H9 (cell line): ENCODE results near the gene ZNF10. TPM values are rescaled to one million over a fixed set of nuclear protein-coding genes. Genes with fewer than 3 reads are reported as not detected.

ENCODE experiments used
- DNase-seq: peaks from one replicate; pipeline ENCODE4 v3.0.0-alpha.2; 2017
- H2AFZ ChIP-seq: one replicate; pipeline ENCODE4 v1.6.1; 2013; ENCODE audit warnings: mild to moderate bottlenecking, low read length, control low read depth, moderate library complexity
- H2AK5ac ChIP-seq: 2 replicates; pipeline ENCODE4 v1.6.1; 2013; ENCODE audit warnings: low read length, control low read depth, mixed read lengths; ENCODE audit not compliant: insufficient read length
- H2BK120ac ChIP-seq: one replicate; pipeline ENCODE4 v1.6.1; 2013; ENCODE audit warnings: low read depth, mild to moderate bottlenecking, low read length, control low read depth, inconsistent platforms; ENCODE audit not compliant: poor library complexity, severe bottlenecking
- H2BK12ac ChIP-seq: 2 replicates; pipeline ENCODE4 v1.6.1; 2013; ENCODE audit warnings: low read length, control low read depth, mixed read lengths, low read depth; ENCODE audit not compliant: insufficient read length
- H2BK15ac ChIP-seq: 2 replicates; pipeline ENCODE4 v1.6.1; 2013; ENCODE audit warnings: low read depth, low read length, control low read depth
- H2BK20ac ChIP-seq: one replicate; pipeline ENCODE4 v1.6.1; 2013; ENCODE audit warnings: low read depth, mild to moderate bottlenecking, low read length, control low read depth, inconsistent platforms; ENCODE audit not compliant: poor library complexity, severe bottlenecking
- H2BK5ac ChIP-seq: 2 replicates; pipeline ENCODE4 v1.6.1; 2013; ENCODE audit warnings: low read length, control low read depth, mixed read lengths; ENCODE audit not compliant: insufficient read length
- H3K14ac ChIP-seq: 2 replicates; pipeline ENCODE4 v1.6.1; 2013; ENCODE audit warnings: low read length, control low read depth; ENCODE audit not compliant: insufficient read depth
- H3K18ac ChIP-seq: 2 replicates; pipeline ENCODE4 v1.6.1; 2013; ENCODE audit warnings: low read depth, mild to moderate bottlenecking, mixed read lengths, low read length, control low read depth; ENCODE audit not compliant: insufficient read length
- H3K23ac ChIP-seq: 2 replicates; pipeline ENCODE4 v1.6.1; 2013; ENCODE audit warnings: low read length, control low read depth, mixed read lengths, low read depth; ENCODE audit not compliant: insufficient read length
- H3K23me2 ChIP-seq: 2 replicates; pipeline ENCODE4 v1.6.1; 2013; ENCODE audit warnings: low read depth, mild to moderate bottlenecking, mixed read lengths, low read length, control low read depth; ENCODE audit not compliant: insufficient read length, poor library complexity, severe bottlenecking
- H3K27ac ChIP-seq: 2 replicates; pipeline ENCODE4 v1.5.1; 2013; ENCODE audit warnings: low read length, control low read depth, mixed read lengths, low read depth; ENCODE audit not compliant: insufficient read length
- H3K27me3 ChIP-seq: 2 replicates; pipeline ENCODE4 v1.6.1; 2013; ENCODE audit warnings: low read length, control low read depth, inconsistent platforms; ENCODE audit not compliant: insufficient read depth
- H3K4ac ChIP-seq: 2 replicates; pipeline ENCODE4 v1.6.1; 2013; ENCODE audit warnings: low read depth, mild to moderate bottlenecking, control low read depth, inconsistent platforms, low read length, moderate library complexity
- H3K4me1 ChIP-seq: 2 replicates; pipeline ENCODE4 v1.6.1; 2013; ENCODE audit warnings: low read length, control low read depth, inconsistent platforms; ENCODE audit not compliant: insufficient read depth
- H3K4me2 ChIP-seq: 2 replicates; pipeline ENCODE4 v1.6.1; 2013; ENCODE audit warnings: low read length, control low read depth, mixed read lengths; ENCODE audit not compliant: insufficient read length, insufficient read depth
- H3K56ac ChIP-seq: 2 replicates; pipeline ENCODE4 v1.6.1; 2013; ENCODE audit warnings: low read depth, mild to moderate bottlenecking, mixed read lengths, low read length, control low read depth; ENCODE audit not compliant: insufficient read length
- H3K79me1 ChIP-seq: 2 replicates; pipeline ENCODE4 v1.6.1; 2013; ENCODE audit warnings: low read depth, mild to moderate bottlenecking, moderate library complexity, low read length, control low read depth, inconsistent platforms; ENCODE audit not compliant: insufficient read depth, poor library complexity, severe bottlenecking
- H3K79me2 ChIP-seq: 2 replicates; pipeline ENCODE4 v1.6.1; 2013; ENCODE audit warnings: low read length, control low read depth, inconsistent platforms; ENCODE audit not compliant: insufficient read depth
- H3K9ac ChIP-seq: 2 replicates; pipeline ENCODE4 v1.6.1; 2013; ENCODE audit warnings: low read length, control low read depth, mixed read lengths; ENCODE audit not compliant: insufficient read length; ENCODE audit errors: extremely low read depth
- H3K9me3 ChIP-seq: one replicate; pipeline ENCODE4 v1.6.1; 2013; ENCODE audit warnings: low read depth, low read length, inconsistent platforms; ENCODE audit not compliant: control insufficient read depth
- H3T11ph ChIP-seq: one replicate; pipeline ENCODE4 v1.6.1; 2013; ENCODE audit warnings: mild to moderate bottlenecking, low read length, control low read depth, inconsistent platforms
- H4K20me1 ChIP-seq: one replicate; pipeline ENCODE4 v1.6.1; 2013; ENCODE audit not compliant: control insufficient read depth, insufficient read length, insufficient read depth
- H4K5ac ChIP-seq: 2 replicates; pipeline ENCODE4 v1.6.1; 2013; ENCODE audit warnings: low read depth, mild to moderate bottlenecking, mixed read lengths, low read length, control low read depth; ENCODE audit not compliant: insufficient read length
- H4K8ac ChIP-seq: replicated peaks from 2 replicates; pipeline ENCODE4 v1.6.1; 2013; ENCODE audit warnings: low read length, control low read depth, mixed read lengths, low read depth; ENCODE audit not compliant: insufficient read length
- H4K91ac ChIP-seq: 2 replicates; pipeline ENCODE4 v1.6.1; 2013; ENCODE audit warnings: low read depth, mild to moderate bottlenecking, moderate library complexity, mixed read lengths, low read length, control low read depth; ENCODE audit not compliant: insufficient read length
- H3K27ac Mint-ChIP-seq, 3 experiments: 2 replicates in 2 of 3; 3 replicates in 1 of 3; pipeline ENCODE4 v1.8.0; 2020 to 2021; ENCODE audit warnings: mixed read lengths in 3 of 3, mild to moderate bottlenecking in 1 of 3, moderate library complexity in 1 of 3
- H3K27me3 Mint-ChIP-seq: 2 replicates; pipeline ENCODE4 v1.8.0; 2021; ENCODE audit warnings: low read depth, mild to moderate bottlenecking, moderate library complexity, mixed read lengths
- H3K36me3 Mint-ChIP-seq, 3 experiments: 2 replicates in 2 of 3; 3 replicates in 1 of 3; pipeline ENCODE4 v1.8.0; 2020 to 2021; ENCODE audit warnings: low read depth in 3 of 3, mixed read lengths in 3 of 3; ENCODE audit not compliant: insufficient read depth in 1 of 3
- H3K4me1 Mint-ChIP-seq, 2 experiments: 2 replicates each; pipeline ENCODE4 v1.8.0; 2020; ENCODE audit warnings: mixed read lengths in 2 of 2
- H3K4me3 Mint-ChIP-seq, 2 experiments: 2 replicates in 1 of 2; 3 replicates in 1 of 2; pipeline ENCODE4 v1.8.0; 2020 to 2021; ENCODE audit warnings: mild to moderate bottlenecking in 2 of 2, mixed read lengths in 2 of 2, moderate library complexity in 1 of 2
- H3K9me3 Mint-ChIP-seq, 2 experiments: 2 replicates in 1 of 2; 3 replicates in 1 of 2; pipeline ENCODE4 v1.8.0; 2020; ENCODE audit warnings: mild to moderate bottlenecking in 2 of 2, mixed read lengths in 2 of 2, moderate library complexity in 1 of 2
- WGBS: extraction: QIAGEN DNeasy Blood & Tissue Kit; methylation state at CpG from one replicate; pipeline ENCODE4 v1.1.7; 2013; ENCODE audit warnings: missing lambda C conversion rate, low lambda C conversion rate, mixed read lengths; ENCODE audit not compliant: insufficient read length; ENCODE audit errors: extremely low coverage; 5-methylcytosine and 5-hydroxymethylcytosine counted together
- total RNA-seq: library from RNA; stranded (reverse); gene quantifications from 2 replicates; pipeline ENCODE4 v1.2.1, GENCODE V29; 2021
- TF ChIP-seq, protein P1 (sequence below): fragments of 200-600 bp; sonication (generic); conservative IDR thresholded peaks from 3 replicates; pipeline ENCODE4 v1.8.0; 2021; ENCODE audit warnings: antibody characterized with exemption, mild to moderate bottlenecking

ZNF10 gene
- total RNA-seq, 1 experiment from 2014 or later: 15.3 TPM

DNA sequence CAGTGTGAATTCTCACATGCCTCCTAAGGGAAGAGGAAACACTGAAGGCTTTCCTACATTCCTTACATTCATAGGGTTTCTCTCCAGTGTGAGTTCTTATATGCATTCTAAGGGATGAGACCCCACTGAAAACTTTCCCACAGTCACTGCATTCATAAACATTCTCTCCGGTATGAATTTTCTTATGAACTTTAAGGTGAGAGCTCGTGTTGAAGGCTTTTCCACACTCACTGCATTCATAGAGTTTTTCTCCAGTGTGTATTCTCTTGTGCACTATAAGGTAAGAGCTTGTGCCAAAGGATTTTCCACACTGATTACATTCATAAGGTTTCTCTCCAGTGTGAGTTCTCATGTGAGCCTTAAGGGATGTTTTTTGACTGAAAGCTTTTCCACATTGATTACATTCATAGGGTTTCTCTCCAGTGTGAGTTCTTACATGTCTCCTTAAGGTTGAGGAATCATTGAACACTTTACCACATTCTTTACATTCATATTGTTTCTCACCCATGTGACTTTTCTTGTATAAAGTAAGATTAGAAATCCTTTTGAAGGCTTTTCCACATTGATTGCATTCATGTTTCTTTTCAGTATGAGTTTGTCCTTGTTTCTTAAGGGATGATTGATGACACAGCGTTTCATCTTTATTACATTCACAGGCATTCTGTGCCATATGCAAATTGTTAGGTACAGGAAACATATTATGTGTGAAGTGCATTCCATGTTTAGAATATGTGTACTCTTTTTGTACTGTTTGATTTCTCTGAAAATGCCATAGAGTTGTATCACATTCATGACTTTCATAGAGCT is 9.8 kb upstream of the ZNF10 start:
- Histone ChIP-seq H3K79me1 (peaks cover 3% of the 10 kb centered on the region), H3K27ac (no peak overlapping the region), H2BK15ac (no peak overlapping the region), H3K27me3 (no peaks in the 10 kb centered on the region), H3T11ph (no peak overlapping the region), H2BK120ac (no peak overlapping the region), H4K8ac (no peak overlapping the region), H3K14ac (no peak overlapping the region), H4K91ac (no peak overlapping the region), H2BK5ac (no peak overlapping the region), H3K56ac (no peak overlapping the region), H3K4ac (no peak overlapping the region), H3K4me2 (no peak overlapping the region), H2AFZ (no peak overlapping the region), H3K18ac (no peak overlapping the region), H3K4me1 (no peaks in the 10 kb centered on the region), H3K23ac (no peak overlapping the region), H2AK5ac (no peak overlapping the region), H3K79me2 (no peaks in the 10 kb centered on the region; the same call in 1 of the 2 replicates), H3K9me3 (peaks cover 98% of the 10 kb centered on the region), H4K5ac (no peak overlapping the region), H2BK20ac (no peak overlapping the region), H3K23me2 (no peaks in the 10 kb centered on the region), H3K9ac (no peak overlapping the region), H2BK12ac (no peak overlapping the region), H4K20me1 (no peaks in the 10 kb centered on the region)
- Mint-ChIP-seq H3K4me3 (no peak overlapping the region), H3K9me3 (peaks cover 91 to 95% of the 10 kb centered on the region in 2 experiments), H3K27ac (no peak overlapping the region), H3K27me3 (peaks cover 2% of the 10 kb centered on the region), H3K4me1 (no peaks in the 10 kb centered on the region), H3K36me3 (peaks cover 82 to 97% (median 92%) of the 10 kb centered on the region in 3 experiments)
- no CpG with 5 or more reads among the region's 3 CpGs for WGBS
- DNase-seq: no peak
- TF ChIP-seq, protein P1, sequence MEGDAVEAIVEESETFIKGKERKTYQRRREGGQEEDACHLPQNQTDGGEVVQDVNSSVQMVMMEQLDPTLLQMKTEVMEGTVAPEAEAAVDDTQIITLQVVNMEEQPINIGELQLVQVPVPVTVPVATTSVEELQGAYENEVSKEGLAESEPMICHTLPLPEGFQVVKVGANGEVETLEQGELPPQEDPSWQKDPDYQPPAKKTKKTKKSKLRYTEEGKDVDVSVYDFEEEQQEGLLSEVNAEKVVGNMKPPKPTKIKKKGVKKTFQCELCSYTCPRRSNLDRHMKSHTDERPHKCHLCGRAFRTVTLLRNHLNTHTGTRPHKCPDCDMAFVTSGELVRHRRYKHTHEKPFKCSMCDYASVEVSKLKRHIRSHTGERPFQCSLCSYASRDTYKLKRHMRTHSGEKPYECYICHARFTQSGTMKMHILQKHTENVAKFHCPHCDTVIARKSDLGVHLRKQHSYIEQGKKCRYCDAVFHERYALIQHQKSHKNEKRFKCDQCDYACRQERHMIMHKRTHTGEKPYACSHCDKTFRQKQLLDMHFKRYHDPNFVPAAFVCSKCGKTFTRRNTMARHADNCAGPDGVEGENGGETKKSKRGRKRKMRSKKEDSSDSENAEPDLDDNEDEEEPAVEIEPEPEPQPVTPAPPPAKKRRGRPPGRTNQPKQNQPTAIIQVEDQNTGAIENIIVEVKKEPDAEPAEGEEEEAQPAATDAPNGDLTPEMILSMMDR: no peak
